ENCODE measurements around the gene LRRC46.

GRCh38 chr17:47844227-47844626 is 12.8 kb downstream of the LRRC46 start:
- TF ChIP-seq, protein P1, sequence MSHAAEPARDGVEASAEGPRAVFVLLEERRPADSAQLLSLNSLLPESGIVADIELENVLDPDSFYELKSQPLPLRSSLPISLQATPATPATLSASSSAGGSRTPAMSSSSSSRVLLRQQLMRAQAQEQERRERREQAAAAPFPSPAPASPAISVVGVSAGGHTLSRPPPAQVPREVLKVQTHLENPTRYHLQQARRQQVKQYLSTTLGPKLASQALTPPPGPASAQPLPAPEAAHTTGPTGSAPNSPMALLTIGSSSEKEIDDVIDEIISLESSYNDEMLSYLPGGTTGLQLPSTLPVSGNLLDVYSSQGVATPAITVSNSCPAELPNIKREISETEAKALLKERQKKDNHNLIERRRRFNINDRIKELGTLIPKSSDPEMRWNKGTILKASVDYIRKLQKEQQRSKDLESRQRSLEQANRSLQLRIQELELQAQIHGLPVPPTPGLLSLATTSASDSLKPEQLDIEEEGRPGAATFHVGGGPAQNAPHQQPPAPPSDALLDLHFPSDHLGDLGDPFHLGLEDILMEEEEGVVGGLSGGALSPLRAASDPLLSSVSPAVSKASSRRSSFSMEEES (CRISPR knock-in tag; IDR thresholded peaks at IDR 0.05), result no peak
- TF ChIP-seq IRF1 (CRISPR knock-in tag; IDR thresholded peaks at IDR 0.05; ENCODE audit: borderline replicate concordance) (no peak), RFX5 (IDR thresholded peaks at IDR 0.05; ENCODE audit: low read depth, low read length) (no peak), FOXK2 (conservative IDR thresholded peaks at IDR 0.05 in 1 of 2, IDR thresholded peaks at IDR 0.05 in 1 of 2; ENCODE audit: low read depth in 2 of 2) (no peak; a peak in 1 of 4 replicates), BRCA1 (IDR thresholded peaks at IDR 0.05) (no peak), BRCA1 (CRISPR knock-in tag; IDR thresholded peaks at IDR 0.05) (no peak), HDAC6 (IDR thresholded peaks at IDR 0.05; ENCODE audit: low read depth, low read length) (no peak), EP300 (IDR thresholded peaks at IDR 0.05; ENCODE audit: low read length) (peak; percentile 61; the same call in 1 of the 2 replicates), ZNF133 (CRISPR knock-in tag; IDR thresholded peaks at IDR 0.05) (no peak), CHCHD3 (CRISPR knock-in tag; IDR thresholded peaks at IDR 0.05) (no peak)
- TF ChIP-seq, protein P2, sequence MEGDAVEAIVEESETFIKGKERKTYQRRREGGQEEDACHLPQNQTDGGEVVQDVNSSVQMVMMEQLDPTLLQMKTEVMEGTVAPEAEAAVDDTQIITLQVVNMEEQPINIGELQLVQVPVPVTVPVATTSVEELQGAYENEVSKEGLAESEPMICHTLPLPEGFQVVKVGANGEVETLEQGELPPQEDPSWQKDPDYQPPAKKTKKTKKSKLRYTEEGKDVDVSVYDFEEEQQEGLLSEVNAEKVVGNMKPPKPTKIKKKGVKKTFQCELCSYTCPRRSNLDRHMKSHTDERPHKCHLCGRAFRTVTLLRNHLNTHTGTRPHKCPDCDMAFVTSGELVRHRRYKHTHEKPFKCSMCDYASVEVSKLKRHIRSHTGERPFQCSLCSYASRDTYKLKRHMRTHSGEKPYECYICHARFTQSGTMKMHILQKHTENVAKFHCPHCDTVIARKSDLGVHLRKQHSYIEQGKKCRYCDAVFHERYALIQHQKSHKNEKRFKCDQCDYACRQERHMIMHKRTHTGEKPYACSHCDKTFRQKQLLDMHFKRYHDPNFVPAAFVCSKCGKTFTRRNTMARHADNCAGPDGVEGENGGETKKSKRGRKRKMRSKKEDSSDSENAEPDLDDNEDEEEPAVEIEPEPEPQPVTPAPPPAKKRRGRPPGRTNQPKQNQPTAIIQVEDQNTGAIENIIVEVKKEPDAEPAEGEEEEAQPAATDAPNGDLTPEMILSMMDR (IDR thresholded peaks at IDR 0.05 in 2 of 3, conservative IDR thresholded peaks at IDR 0.05 in 1 of 3; ENCODE audit: insufficient read depth in 2 of 3, low read depth in 1 of 3, low read length in 3 of 3), result no peak
